ENCODE results near the gene KCND2.

GRCh38 chr7:120360918-120361317 is 87.9 kb downstream of the KCND2 start:
- TF ChIP-seq POLR2A (IDR thresholded peaks at IDR 0.05): no peak
- TF ChIP-seq CTCF (IDR thresholded peaks at IDR 0.05): no peak
- no peak for TF ChIP-seq EP300 (IDR thresholded peaks at IDR 0.05)

Measured in tibial nerve (tissue), 4 donors.